Esophagus squamous epithelium (tissue), 4 donors: ENCODE data around the gene PLEKHA6.

ENCODE experiments used
- CTCF ChIP-seq, 6 experiments: fragments of 450-650 bp in 4 of 6; fragments of 200-600 bp in 2 of 6; sonication (generic) in 2 of 6; IDR thresholded peaks; one replicate each; pipeline ENCODE4 v1.5.1; 2016 to 2019; ENCODE audit warnings: antibody characterized with exemption in 6 of 6, mild to moderate bottlenecking in 4 of 6, moderate library complexity in 4 of 6
- POLR2A ChIP-seq, 4 donors: fragments of 450-650 bp; IDR thresholded peaks; one replicate each; pipeline ENCODE4 v1.6.1; 2017; ENCODE audit warnings: antibody characterized with exemption in 4 of 4, mild to moderate bottlenecking in 4 of 4, moderate library complexity in 3 of 4

GRCh38 chr1:204257446-204257845 is 102.3 kb downstream of the PLEKHA6 start:
- no peak for TF ChIP-seq CTCF (IDR thresholded peaks at IDR 0.05)
- no peak for TF ChIP-seq POLR2A (IDR thresholded peaks at IDR 0.05)
